Posterior vena cava (tissue), 2 donors: ENCODE measurements around the gene EDC3. TPM values are rescaled to one million over a fixed set of nuclear protein-coding genes. Genes with fewer than 3 reads are reported as not detected.
"Not testable (repeated sequence)": the region's sequence is repeated elsewhere in the genome, so short reads cannot be mapped to it uniquely, and the experiment has no call there.

Experiments used
- DNase-seq: peaks from one replicate; pipeline ENCODE4 v3.0.0-alpha.2; 2020; ENCODE audit warnings: low spot score
- intact Hi-C, 2 donors: fragments of 100-400 bp; cut with DNase I; formaldehyde crosslinking; loops; one replicate each; pipeline versions ENCODE4 v1.14.1 to v1.14.2; 2022 to 2023
- long read RNA-seq, 2 donors: library from polyadenylated mRNA; unstranded; transcript quantifications; one replicate each; pipeline ENCODE4 v2.0.0, GENCODE V29; 2020 to 2021
- total RNA-seq, 2 donors: library from RNA; stranded (reverse); fragmentation: NEBNext Ultra II Directional; extraction: Animal tissue kit (Norgen Biotek cat#: 25700); gene quantifications; one replicate each; pipeline ENCODE4 v1.2.1, GENCODE V29; 2021
- donor health status: DM: yes; HTN: yes; CAD: no.
- donor health status: DM: yes; HTN: yes; CAD: no.

The EDC3 gene, protein sequence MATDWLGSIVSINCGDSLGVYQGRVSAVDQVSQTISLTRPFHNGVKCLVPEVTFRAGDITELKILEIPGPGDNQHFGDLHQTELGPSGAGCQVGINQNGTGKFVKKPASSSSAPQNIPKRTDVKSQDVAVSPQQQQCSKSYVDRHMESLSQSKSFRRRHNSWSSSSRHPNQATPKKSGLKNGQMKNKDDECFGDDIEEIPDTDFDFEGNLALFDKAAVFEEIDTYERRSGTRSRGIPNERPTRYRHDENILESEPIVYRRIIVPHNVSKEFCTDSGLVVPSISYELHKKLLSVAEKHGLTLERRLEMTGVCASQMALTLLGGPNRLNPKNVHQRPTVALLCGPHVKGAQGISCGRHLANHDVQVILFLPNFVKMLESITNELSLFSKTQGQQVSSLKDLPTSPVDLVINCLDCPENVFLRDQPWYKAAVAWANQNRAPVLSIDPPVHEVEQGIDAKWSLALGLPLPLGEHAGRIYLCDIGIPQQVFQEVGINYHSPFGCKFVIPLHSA
- 10 to 100 TPM; 21.8 to 22.1 TPM for total RNA-seq
- long read RNA-seq, donor 1, transcript EDC3-201 (7 exons, 3,763 nt), result major isoform, 5 of 16 reads
- long read RNA-seq, donor 1, partial matches to known transcripts, result 2 of 16 reads
- long read RNA-seq, donor 1, other reads (novel, unspliced or antisense), result 8 of 16 reads
- long read RNA-seq, donor 2, transcript EDC3-201 (7 exons, 3,763 nt), result major isoform, 21 of 49 reads
- long read RNA-seq, donor 2, partial matches to known transcripts, result 5 of 49 reads
- long read RNA-seq, donor 2, other reads (novel, unspliced or antisense), result 17 of 49 reads

DNA sequence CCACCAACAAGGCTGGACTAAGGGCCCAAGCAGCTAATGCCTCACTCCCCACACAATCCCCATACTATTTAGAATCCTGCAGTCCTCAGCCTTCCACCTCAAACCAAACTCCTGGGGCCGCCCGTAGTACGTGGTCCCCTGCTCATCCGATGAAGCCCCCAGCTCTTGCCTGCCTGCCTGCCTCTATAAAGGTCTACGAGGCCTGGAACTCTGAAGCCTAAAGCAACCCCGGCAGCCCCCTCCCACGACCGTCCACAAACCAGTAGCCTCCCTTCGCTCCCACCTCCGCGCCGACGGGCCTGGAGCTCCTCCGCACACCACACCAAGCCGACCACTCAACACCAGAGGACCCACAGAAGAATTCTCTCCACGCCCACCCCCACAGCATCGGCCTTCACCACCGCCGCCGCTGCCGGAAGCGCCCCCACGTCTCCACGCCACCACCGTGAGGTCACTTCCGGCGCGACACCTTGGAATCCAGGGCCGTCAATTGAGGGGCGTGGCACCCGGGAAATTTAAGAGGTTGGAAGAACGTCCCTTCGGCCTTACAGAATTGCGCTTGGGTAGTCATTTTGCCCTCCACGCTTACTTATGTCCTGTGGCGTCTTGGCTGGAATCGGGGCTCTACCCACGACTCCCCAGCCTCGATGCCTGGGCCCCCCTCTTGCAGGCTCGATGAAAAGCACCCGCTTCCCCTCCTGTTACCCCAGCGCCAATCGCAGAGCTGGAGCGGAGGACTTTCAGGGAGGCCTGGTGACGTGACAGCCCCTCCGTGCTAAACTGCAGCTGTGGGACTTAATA lies at the start of gene EDC3:
Gene EDC3 (minus strand): TSS at position 428 of the 801 bp plus-strand sequence. CDS start 20,900 bp downstream, outside the sequence.
- peak; percentile 96 for DNase-seq
- intact Hi-C loops, result no loop called here

- DNase-seq, result no peak
- intact Hi-C loops, result no loop called here
These were observed 46.6 kb upstream of the EDC3 start for GRCh38 chr15:74742422-74742821.

GRCh38 chr15:74738239-74738638 lies 42.4 kb upstream of the EDC3 start:
- DNase-seq, intact Hi-C loops: not testable (repeated sequence)

DNA sequence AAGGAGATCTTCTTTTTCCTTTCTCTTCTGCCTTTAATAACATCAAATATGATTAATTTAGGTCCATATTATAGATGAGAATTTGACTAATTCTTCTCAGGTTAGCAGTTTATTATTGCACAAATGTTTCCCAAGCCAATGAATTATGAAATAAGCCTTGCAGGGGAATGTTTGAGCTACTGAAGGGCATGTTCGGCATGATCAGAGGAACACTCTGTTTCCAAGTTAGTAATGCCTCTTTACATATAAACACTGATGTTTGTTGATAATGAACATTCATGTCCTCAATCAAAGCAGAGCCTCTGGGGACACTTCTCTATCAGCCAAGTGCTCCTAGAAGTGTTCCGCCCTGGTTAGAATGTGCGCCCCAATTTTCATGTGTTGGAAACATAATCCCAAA lies 39.5 kb upstream of the EDC3 start:
- DNase-seq, result no peak

GRCh38 chr15:74733269-74733668 lies 37.4 kb upstream of the EDC3 start:
- intact Hi-C loops, result no loop called here
- DNase-seq, result peak; percentile 45

More for the DNA sequence above, 39.5 kb upstream of the EDC3 start:
- intact Hi-C loops, result no loop called here

DNA sequence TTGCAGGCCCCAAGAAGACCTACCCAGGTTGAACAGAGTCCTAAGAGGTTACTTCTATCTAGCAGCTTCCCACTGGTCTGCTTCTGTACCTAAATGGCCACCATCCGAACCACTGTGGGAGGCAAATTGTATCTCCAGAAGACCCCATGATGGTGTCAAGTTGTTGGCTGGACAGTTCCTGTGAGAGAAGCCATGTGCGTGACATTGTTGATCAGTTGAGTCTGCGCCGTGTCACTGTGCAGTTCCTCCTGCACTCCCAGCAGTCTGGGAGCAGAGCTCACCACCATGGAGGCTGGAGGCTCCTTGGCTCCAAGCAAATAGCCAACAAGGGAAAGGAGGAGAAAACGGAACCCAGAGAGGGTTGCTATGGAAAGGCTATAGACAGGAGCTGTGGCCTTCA lies 37.0 kb upstream of the EDC3 start:
- no peak for DNase-seq
- intact Hi-C loops, result no loop called here

GRCh38 chr15:74730619-74731316 lies 34.9 kb upstream of the EDC3 start:
- no peak for DNase-seq
- intact Hi-C loops, result no loop called here

- not testable (repeated sequence) for DNase-seq
- intact Hi-C loops, result loop anchor here in 1 of 2 donors (5.0 kb wide), 1 partner anchor 598 kb away; no protein-coding TSS in a partner anchor
These were observed 33.5 kb upstream of the EDC3 start for GRCh38 chr15:74729372-74729771.

DNA sequence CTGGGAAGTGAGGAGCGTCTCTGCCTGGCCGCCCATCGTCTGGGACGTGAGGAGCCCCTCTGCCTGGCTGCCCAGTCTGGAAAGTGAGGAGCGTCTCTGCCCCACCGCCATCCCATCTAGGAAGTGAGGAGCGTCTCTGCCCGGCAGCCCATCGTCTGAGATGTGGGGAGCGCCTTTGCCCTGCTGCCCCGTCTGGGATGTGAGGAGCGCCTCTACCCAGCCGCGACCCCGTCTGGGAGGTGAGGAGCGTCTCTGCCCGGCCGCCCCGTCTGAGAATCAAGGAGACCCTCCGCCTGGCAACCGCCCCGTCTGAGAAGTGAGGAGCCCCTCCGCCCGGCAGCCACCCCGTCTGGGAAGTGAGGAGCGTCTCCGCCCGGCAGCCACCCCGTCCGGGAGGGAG lies 32.9 kb upstream of the EDC3 start:
- not testable (repeated sequence) for DNase-seq
- intact Hi-C loops, result loop anchor here in 1 of 2 donors (5.0 kb wide), 1 partner anchor 599 kb away; no protein-coding TSS in a partner anchor

GRCh38 chr15:74727727-74728126 lies 31.9 kb upstream of the EDC3 start:
- intact Hi-C loops, result loop anchor here in 1 of 2 donors (5.0 kb wide), 1 partner anchor 600 kb away; no protein-coding TSS in a partner anchor
- DNase-seq, result no peak

GRCh38 chr15:74726774-74727164 lies 30.9 kb upstream of the EDC3 start:
- DNase-seq, result no peak
- intact Hi-C loops, result loop anchor here in 1 of 2 donors (5.0 kb wide), 1 partner anchor 601 kb away; no protein-coding TSS in a partner anchor

GRCh38 chr15:74725845-74726773 lies 30.3 kb upstream of the EDC3 start:
- DNase-seq, result peak; percentile 83
- intact Hi-C loops, result loop anchor here in 1 of 2 donors (5.0 kb wide), 1 partner anchor 601 kb away; no protein-coding TSS in a partner anchor

GRCh38 chr15:74725225-74725774 lies 29.5 kb upstream of the EDC3 start, which contains the start of gene CYP1A1:
TSS of gene CYP1A1 (minus strand) at chr15:74725528. CDS start at chr15:74723097, 2,431 bp downstream.
- DNase-seq, result no peak
- intact Hi-C loops, result loop anchor here in 1 of 2 donors (5.0 kb wide), 1 partner anchor 602 kb away; no protein-coding TSS in a partner anchor

DNA sequence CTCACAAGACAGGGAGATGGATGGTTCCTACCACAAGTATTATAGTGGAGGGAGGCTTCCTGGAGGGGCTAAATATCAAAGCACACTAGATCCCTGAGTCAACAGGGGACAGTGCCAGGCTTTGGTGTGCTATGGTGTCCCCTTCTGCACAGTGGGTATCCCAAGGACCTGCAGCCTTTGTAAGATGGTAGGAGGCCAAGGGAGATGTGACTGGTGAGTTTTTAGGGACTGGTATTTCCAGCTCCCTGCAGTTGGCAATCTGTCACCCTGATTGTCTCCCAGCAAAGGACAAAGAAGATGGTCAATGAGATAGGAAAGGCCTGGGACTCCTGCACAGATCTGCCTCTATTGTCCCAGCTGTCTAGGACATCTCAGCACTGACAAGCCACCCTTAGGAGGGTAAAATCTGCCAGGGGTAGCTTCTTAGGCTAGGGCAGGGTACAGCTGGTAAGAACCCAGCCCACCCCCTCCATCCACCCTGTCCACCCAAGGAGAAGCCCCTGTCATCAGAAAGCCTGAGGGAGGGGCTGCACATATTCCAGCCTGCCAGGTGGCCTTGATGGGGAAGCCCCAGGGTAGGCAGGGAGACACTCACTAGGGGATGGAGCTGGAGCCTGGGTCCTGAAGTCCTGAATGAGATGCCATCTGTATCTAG lies 28.9 kb upstream of the EDC3 start:
- intact Hi-C loops, result loop anchor here in 1 of 2 donors (5.0 kb wide), 1 partner anchor 603 kb away; no protein-coding TSS in a partner anchor
- DNase-seq, result no peak

DNA sequence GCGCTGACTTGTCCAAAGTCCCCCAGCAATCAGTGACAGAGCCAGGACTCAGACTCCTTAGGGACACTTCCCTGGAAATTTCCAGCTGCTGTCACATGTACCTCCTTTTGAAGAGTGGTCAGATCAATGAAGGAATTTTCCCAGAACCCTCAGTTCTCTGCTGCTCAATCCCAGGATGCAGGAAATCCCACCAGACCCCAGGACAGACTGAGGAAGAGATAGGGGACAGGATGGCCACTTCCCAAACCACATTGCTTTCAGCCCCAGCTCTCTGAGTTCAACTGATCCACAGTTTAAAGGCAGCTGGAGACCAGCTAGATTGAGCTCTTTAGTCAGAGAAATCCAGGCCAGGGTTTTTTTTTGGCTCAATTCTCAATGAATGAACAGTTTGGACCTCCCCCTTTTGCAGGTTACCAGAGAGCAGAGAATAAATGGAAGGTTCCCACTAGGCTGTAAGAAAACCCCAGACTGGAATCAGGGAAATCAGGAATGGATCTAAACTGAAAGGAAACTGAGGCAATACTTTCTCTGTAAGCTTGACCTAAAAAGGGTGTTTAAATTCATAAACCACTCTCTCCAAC lies 28.0 kb upstream of the EDC3 start:
- DNase-seq, result no peak
- intact Hi-C loops, result no loop called here

DNA sequence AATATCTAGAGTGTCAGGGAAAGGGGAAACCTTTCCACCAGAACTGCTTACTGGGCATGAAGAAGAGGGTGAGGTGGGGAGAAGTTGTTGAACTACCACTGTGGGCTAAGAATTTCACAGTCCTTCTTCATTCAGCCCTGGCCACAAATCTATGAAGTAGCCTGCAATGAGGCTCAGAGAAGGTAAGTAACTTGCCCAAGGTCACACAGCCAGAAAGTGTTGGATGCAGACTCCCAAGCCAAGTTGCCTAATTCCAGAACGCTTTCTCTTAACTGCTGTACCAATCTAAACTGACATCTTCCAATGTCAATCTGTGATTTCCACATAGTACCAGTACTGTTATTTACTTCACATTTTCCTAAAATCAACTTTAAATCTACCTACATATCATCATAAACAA lies 27.4 kb upstream of the EDC3 start:
- DNase-seq, result no peak
- intact Hi-C loops, result no loop called here
